GM18873 (cell line): ENCODE data around the gene ANKRD37.

Experiments used
- ATAC-seq: cut with Tn5 transposase; IDR thresholded peaks from one replicate; pipeline ENCODE4 v1.9.1; 2021; ENCODE audit warnings: mild to moderate bottlenecking, moderate library complexity, moderate number of reproducible peaks; ENCODE audit not compliant: unreplicated experiment, low FRiP score

Gene ANKRD37

DNA sequence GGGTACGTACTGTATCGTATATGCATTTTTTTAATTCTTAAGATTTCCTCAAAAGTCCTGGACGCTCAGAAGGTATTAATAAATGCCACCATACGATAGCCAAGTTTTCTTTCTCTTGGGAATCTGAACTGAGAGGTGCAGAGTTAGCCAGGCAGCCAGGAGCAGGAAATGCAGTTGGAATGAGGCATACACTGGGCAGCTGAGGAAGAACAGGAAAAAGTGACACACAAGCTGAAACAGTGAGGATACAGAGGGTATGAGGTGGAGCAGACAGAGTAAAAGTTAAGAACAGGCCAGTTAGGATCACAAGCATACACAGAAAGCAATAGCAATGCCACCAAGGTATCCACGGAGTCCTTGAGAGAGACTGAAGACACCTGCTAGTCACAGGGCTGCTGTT is 15.8 kb downstream of the ANKRD37 start:
- ATAC-seq = no peak

GRCh38 chr4:185416955-185417354 is 20.3 kb downstream of the ANKRD37 start:
- no peak for ATAC-seq

DNA sequence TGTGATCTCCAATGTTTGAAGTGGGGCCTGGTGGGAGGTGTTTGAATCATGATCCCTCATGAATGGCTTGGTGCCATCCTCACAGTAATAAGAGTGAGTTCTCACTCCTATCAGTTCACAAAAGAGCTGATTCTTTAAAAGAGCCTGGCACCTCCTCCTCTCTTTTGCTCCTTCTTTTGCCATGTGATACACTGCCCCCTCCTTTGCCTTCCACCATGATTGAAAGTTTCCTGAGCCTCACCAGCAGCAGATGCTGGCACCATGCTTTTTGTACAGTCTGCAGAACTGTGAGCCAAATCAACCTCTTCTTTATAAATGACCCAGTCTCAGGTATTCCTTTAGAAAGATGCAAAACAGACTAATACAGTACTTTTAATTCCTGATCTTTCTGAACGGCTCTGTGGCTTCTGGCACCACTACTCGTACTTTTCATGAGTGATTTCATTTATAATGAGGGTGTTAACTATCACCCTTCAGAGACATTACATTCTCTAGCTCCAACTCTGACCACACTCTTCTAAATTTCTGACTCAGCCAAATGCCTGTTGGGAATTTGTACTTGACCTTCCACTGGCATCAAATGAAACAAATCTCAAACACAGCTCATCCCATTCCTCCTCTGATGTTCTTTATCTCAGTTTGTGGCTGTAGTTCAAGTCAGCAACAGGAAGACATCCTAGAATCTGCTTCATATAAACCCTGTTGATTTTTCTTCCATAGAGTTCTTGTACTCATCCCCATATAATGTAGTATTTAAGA is 24.9 kb downstream of the ANKRD37 start:
- no peak for ATAC-seq

GRCh38 chr4:185424905-185425646 is 28.4 kb downstream of the ANKRD37 start:
- no peak for ATAC-seq

- ATAC-seq = peak; percentile 93
These were observed 29.2 kb downstream of the ANKRD37 start, which contains the start of gene UFSP2 for GRCh38 chr4:185425647-185426352. Gene UFSP2 (minus strand): TSS chr4:185425964. CDS start chr4:185425868, 96 bp downstream.

- no peak for ATAC-seq
These were observed 30.5 kb downstream of the ANKRD37 start for GRCh38 chr4:185426960-185427688.

- no peak for ATAC-seq
These were observed 33.0 kb downstream of the ANKRD37 start for GRCh38 chr4:185429660-185430059.

- ATAC-seq = no peak
These were observed 38.8 kb downstream of the ANKRD37 start for GRCh38 chr4:185435466-185435865.

GRCh38 chr4:185437809-185438208 is 41.2 kb downstream of the ANKRD37 start:
- ATAC-seq = no peak

GRCh38 chr4:185441479-185441878 is 44.8 kb downstream of the ANKRD37 start:
- ATAC-seq = no peak

DNA sequence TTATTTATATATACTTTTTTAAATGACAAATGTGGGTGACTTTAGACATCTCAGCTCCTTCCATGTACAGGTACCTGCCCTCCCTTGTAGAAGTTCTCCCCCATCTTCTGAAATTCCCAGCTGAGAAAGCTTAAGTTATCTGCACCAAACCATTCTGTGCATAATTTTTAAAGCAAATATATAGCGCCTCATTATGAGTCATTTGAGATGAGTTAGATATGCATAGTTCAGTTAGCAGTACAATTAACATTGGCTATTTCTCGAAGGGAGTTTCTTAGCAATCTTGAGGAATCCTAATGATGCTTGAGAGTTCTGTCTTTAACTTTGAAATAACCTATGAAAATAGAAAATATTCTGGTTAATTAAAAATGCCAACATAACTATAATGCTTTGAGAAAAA is 48.6 kb downstream of the ANKRD37 start:
- ATAC-seq = no peak
